Uterus (tissue), 4 donors: ENCODE measurements around the gene VWF. TPM values are rescaled to one million over a fixed set of nuclear protein-coding genes. Genes with fewer than 3 reads are reported as not detected.

ENCODE experiments used
- DNase-seq, 2 donors: peaks; one replicate each; pipeline ENCODE4 v3.0.0-alpha.2; 2019 to 2020
- H3K27ac ChIP-seq, 2 donors: fragments of 200-600 bp; sonication (generic); 1 replicate in 1 of 2; 2 replicates in 1 of 2; pipeline ENCODE4 v1.5.1; 2016 to 2018
- H3K27me3 ChIP-seq, 2 donors: fragments of 200-600 bp; sonication (generic); one replicate each; pipeline ENCODE4 v1.5.1; 2018 to 2019; ENCODE audit warnings: control low read depth in 1 of 2
- H3K36me3 ChIP-seq, 2 donors: fragments of 200-600 bp; sonication (generic); one replicate each; pipeline ENCODE4 v1.5.1; 2019; ENCODE audit warnings: control low read depth in 1 of 2
- H3K4me1 ChIP-seq, 2 donors: fragments of 200-600 bp; sonication (generic); one replicate each; pipeline ENCODE4 v1.5.1; 2018 to 2019; ENCODE audit warnings: control low read depth in 1 of 2
- H3K4me3 ChIP-seq, 2 donors: fragments of 200-600 bp; sonication (generic); 1 replicate in 1 of 2; 2 replicates in 1 of 2; pipeline ENCODE4 v1.5.1; 2018 to 2019; ENCODE audit warnings: mild to moderate bottlenecking in 1 of 2
- H3K9me3 ChIP-seq, 2 donors: fragments of 200-600 bp; sonication (generic); one replicate each; pipeline ENCODE4 v1.5.1; 2019; ENCODE audit warnings: control low read depth in 1 of 2
- POLR2A ChIP-seq, 2 donors: fragments of 450-650 bp; IDR thresholded peaks; one replicate each; pipeline ENCODE4 v1.6.1; 2016; ENCODE audit warnings: antibody characterized with exemption in 2 of 2, mild to moderate bottlenecking in 1 of 2, moderate library complexity in 1 of 2
- intact Hi-C: fragments of 100-400 bp; cut with DNase I; formaldehyde crosslinking; loops from one replicate; pipeline ENCODE4 v1.15.1; 2023; ENCODE audit warnings: low total_unique reads
- total RNA-seq, 4 donors: library from RNA; depleted of rRNA in 3 of 4; stranded (reverse); fragments of >200 nt in 3 of 4; gene quantifications; one replicate each; pipeline versions ENCODE4 v1.1.0 to v1.2.4, GENCODE V29; 2014 to 2023
- TF ChIP-seq, protein P1 (sequence below), 4 experiments: fragments of 200-600 bp in 2 of 4; fragments of 450-650 bp in 2 of 4; sonication (generic) in 2 of 4; IDR thresholded peaks; one replicate each; pipeline ENCODE4 v1.5.1; 2016 to 2019; ENCODE audit warnings: antibody characterized with exemption in 4 of 4, mild to moderate bottlenecking in 2 of 4, moderate library complexity in 1 of 4
- donor health status: DM: yes; HTN: yes; CAD: no.

The VWF gene
- total RNA-seq, result 100 to 1,000 TPM; 122 to 949 (median 380) TPM

DNA sequence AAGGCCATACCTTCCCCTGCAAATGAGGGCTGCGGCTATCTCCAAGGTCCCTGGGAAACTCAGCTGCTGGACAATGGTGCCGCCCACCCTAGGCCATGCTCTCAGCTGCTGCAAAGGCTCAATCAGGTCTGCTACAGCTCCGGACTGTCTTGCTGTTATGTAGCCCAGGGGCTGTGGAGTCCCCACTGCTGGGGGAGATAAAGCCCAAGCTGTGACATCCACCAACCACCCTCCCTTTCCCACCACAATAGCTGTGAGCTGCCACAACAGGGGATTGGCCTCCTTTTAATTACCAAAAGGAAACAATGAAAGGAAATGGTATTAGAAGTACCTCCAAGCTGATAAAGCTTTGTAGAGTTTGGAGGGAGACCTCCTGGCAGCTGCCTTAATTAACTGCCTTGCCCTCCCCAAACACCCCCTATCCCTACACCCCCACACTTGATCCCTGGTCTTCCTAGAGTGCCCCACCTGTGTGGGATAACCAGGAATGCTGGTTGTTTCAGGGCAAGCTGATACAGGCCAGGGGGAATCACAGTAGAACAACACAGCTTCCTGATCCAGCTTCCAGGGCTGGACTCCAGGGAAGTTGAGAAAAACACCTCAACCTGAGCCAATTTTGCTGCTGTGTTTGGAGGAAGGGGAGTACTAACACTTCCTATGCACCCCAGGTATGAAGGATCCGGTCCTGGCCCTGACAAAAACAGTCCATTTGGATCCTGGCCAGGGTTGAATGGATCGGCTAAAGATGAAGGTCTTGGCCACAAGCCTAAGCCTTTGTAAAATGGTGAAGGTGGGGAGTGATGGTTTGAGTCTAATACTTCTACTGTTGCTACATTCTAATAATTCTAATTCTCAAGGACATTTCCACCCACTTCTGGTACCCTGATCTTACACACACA lies at the start of gene VWF:
TSS of gene VWF (minus strand) at position 260 of the 899 bp plus-strand sequence. CDS start 1,474 bp downstream, outside the sequence.
- TF ChIP-seq, protein P1, sequence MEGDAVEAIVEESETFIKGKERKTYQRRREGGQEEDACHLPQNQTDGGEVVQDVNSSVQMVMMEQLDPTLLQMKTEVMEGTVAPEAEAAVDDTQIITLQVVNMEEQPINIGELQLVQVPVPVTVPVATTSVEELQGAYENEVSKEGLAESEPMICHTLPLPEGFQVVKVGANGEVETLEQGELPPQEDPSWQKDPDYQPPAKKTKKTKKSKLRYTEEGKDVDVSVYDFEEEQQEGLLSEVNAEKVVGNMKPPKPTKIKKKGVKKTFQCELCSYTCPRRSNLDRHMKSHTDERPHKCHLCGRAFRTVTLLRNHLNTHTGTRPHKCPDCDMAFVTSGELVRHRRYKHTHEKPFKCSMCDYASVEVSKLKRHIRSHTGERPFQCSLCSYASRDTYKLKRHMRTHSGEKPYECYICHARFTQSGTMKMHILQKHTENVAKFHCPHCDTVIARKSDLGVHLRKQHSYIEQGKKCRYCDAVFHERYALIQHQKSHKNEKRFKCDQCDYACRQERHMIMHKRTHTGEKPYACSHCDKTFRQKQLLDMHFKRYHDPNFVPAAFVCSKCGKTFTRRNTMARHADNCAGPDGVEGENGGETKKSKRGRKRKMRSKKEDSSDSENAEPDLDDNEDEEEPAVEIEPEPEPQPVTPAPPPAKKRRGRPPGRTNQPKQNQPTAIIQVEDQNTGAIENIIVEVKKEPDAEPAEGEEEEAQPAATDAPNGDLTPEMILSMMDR (IDR thresholded peaks at IDR 0.05), result no peak
- TF ChIP-seq POLR2A (IDR thresholded peaks at IDR 0.05), result no peak
- DNase-seq, result peak in 1 of 2 donors; percentile 67
- H3K27ac ChIP-seq, result peak within 1 kb of the TSS; percentile 46 to 67

DNA sequence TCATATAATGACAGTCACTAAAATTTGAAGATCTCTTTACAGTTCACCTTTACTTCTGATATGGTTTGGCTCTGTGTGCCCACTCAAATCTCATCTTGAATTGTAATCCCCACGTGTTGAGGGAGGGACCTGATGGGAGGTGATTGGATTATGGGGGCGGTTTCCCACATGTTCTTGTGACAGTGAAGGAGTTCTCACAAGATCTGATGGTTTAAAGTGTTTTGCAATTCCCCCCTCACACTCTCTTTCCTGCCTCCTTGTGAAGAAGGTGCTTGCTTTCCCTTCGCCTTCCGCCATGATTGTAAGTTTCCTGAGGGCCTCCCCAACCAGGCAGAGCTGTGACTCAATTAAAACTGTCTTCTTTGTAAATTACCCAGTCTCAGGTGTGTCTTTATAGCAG lies 48.4 kb upstream of the VWF start:
- Histone ChIP-seq H3K4me1 (no peaks in the 10 kb centered on the region), H3K27ac (peak overlapping the region; percentile 27 to 43), H3K36me3 (no peaks in the 10 kb centered on the region), H3K9me3 (no peaks in the 10 kb centered on the region), H3K27me3 (no peaks in the 10 kb centered on the region), H3K4me3 (no peak overlapping the region)
- TF ChIP-seq, protein P1 (IDR thresholded peaks at IDR 0.05), result no peak
- TF ChIP-seq POLR2A (IDR thresholded peaks at IDR 0.05), result no peak
- intact Hi-C loops, result no loop called here
- no peak for DNase-seq

More for the DNA sequence above, at the start of gene VWF:
- peak within 1 kb of the TSS; percentile 14 to 19 for H3K4me3 ChIP-seq
- H3K9me3 ChIP-seq, result no peaks in the 10 kb centered on the region
- intact Hi-C loops, result no loop called here
- no peaks in the 10 kb centered on the region for H3K27me3 ChIP-seq
- no peaks in the 10 kb centered on the region for H3K4me1 ChIP-seq
- no peaks in the 10 kb centered on the region for H3K36me3 ChIP-seq

DNA sequence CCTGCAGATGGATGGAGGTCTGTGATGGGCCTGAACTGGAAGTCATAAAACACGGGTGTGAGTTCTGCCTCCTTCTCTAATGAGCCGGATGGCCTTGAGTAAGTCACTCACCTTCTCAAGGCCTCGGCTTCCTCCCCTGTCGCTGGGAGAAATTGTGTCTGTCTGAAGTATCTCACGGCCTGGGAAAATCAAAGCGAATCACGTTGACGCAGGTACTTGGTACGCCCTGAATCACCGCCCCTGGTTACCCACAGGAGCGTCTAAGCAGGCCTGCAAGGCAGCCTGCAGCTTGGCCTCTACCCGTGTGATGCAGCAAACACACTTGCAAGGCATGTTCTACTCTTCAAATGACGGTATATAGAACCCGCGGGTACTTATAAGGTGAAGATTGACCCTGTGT lies 47.6 kb upstream of the VWF start:
- DNase-seq, result no peak
- H3K9me3 ChIP-seq, result no peaks in the 10 kb centered on the region
- intact Hi-C loops, result no loop called here
- no peaks in the 10 kb centered on the region for H3K4me1 ChIP-seq
- no peak overlapping the region for H3K4me3 ChIP-seq
- H3K27me3 ChIP-seq, result no peaks in the 10 kb centered on the region
- TF ChIP-seq, protein P1 (IDR thresholded peaks at IDR 0.05), result no peak
- no peak for TF ChIP-seq POLR2A (IDR thresholded peaks at IDR 0.05)
- no peaks in the 10 kb centered on the region for H3K36me3 ChIP-seq
- H3K27ac ChIP-seq, result peak overlapping the region; percentile 27 to 43

DNA sequence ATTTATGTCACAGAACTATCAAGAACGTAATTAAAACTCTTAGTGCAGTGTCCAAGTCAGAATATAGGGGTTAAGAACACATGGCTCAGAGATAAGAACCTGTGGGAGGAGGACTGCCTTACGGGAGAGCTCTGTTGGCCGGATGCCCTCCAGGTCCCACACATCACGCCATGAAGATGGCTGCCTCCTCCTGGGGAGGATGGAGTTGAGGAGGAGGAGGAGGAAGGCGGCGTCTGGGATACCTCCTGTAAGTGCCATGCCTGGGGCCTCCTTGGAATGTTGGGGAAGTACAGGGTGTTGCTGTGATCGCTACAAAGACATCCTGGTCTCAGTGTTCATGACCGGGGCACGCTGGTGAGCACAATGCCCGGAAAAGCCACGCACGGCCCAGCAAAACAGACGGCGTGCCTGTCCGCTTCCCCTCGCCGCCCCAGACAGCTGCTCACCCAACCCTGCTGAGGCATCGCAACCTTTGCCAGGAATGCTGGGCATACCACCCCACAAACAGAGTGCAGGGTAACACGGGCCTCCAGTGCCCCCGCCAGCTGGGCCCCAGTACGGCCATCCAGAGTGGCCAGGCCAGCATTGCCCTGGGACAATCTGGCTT lies 47.0 kb upstream of the VWF start:
- no peaks in the 10 kb centered on the region for H3K36me3 ChIP-seq
- TF ChIP-seq, protein P1 (IDR thresholded peaks at IDR 0.05), result no peak
- TF ChIP-seq POLR2A (IDR thresholded peaks at IDR 0.05), result no peak
- intact Hi-C loops, result no loop called here
- H3K9me3 ChIP-seq, result no peaks in the 10 kb centered on the region
- H3K27ac ChIP-seq, result peak overlapping the region; percentile 27 to 43
- no peaks in the 10 kb centered on the region for H3K27me3 ChIP-seq
- peak; percentile 43 to 74 for DNase-seq
- no peak overlapping the region for H3K4me3 ChIP-seq
- no peaks in the 10 kb centered on the region for H3K4me1 ChIP-seq
